Measurements from ENCODE around the gene EDAR. TPM values are rescaled to one million over a fixed set of nuclear protein-coding genes. Genes with fewer than 3 reads are reported as not detected.

Gene EDAR
- total RNA-seq, 1 experiment from 2014 or later, result 0.15 TPM

DNA sequence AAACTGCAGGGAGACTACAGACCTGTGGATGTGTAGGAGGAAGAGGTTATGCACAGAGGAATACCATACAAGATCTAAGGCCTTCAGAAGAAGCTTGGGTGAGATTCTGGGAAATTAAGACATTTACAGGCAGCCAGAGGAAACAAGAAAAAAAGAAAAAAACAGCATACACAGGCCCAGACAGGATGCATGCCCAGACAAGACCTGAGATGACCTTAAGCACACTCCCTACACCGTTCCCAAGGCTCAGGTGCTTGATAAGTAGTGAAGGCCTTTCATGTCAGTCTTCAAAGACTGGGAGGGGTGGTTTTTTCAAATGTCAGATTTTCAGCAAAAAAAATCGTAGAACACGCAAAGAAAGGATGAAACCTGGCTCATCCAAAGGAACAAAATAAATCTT is 119.5 kb downstream of the EDAR start:
- Histone ChIP-seq H3K79me2 (ENCODE audit: insufficient read depth, low read length) (no peaks in the 10 kb centered on the region), H4K20me1 (ENCODE audit: insufficient read depth) (no peaks in the 10 kb centered on the region), H3K4me3 (replicated peaks in 1 of 2; ENCODE audit: low read depth in 1 of 2, low read length in 2 of 2) (no peak overlapping the region), H3K9ac (ENCODE audit: low read length) (no peak overlapping the region), H3K27me3 (ENCODE audit: insufficient read depth, low read length) (no peaks in the 10 kb centered on the region), H3K36me3 (ENCODE audit: control insufficient read depth in 1 of 2, insufficient read depth in 2 of 2, low read length in 2 of 2) (0 out of 4 replicates have a peak, but pooled peaks cover 0 to 9% of the 10 kb centered on the region in 2 experiments), H3K4me1 (ENCODE audit: control insufficient read depth in 1 of 2, insufficient read depth in 2 of 2, low read length in 2 of 2) (no peaks in the 10 kb centered on the region), H2AFZ (ENCODE audit: low read depth, low read length, poor library complexity, severe bottlenecking) (no peak overlapping the region), H3K9me3 (ENCODE audit: control insufficient read depth in 1 of 2, insufficient read depth in 1 of 2, low read depth in 1 of 2, low read length in 2 of 2) (no peaks in the 10 kb centered on the region; a peak in 1 of 4 replicates), H3K27ac (ENCODE audit: low read depth, low read length) (no peak overlapping the region), H3K4me2 (ENCODE audit: low read length) (no peak overlapping the region), H3K9me2 (ENCODE audit: insufficient read depth) (no peaks in the 10 kb centered on the region)
- intact Hi-C loops (cut with micrococcal nuclease), result no loop called here
- TF ChIP-seq TCF7L2 (IDR thresholded peaks at IDR 0.05; ENCODE audit: borderline replicate concordance, extremely low read depth, insufficient read depth, insufficient read length) (no peak), SP1 (IDR thresholded peaks at IDR 0.05; ENCODE audit: low read depth) (no peak), POLR2AphosphoS5 (IDR thresholded peaks at IDR 0.05; ENCODE audit: low read depth, low read length) (no peak), EZH2 (IDR thresholded peaks at IDR 0.05) (no peak), EZH2phosphoT487 (IDR thresholded peaks at IDR 0.05; ENCODE audit: borderline replicate concordance) (no peak), CBX3 (IDR thresholded peaks at IDR 0.05; ENCODE audit: low read depth) (no peak), POLR2A (IDR thresholded peaks at IDR 0.05; ENCODE audit: borderline replicate concordance, extremely low read depth, insufficient read depth, insufficient read length) (no peak), EGR1 (IDR thresholded peaks at IDR 0.05; ENCODE audit: low read depth) (no peak), SRF (IDR thresholded peaks at IDR 0.05; ENCODE audit: low read depth) (no peak), CEBPB (IDR thresholded peaks at IDR 0.05; ENCODE audit: low read depth) (no peak)
- TF ChIP-seq, protein P1, sequence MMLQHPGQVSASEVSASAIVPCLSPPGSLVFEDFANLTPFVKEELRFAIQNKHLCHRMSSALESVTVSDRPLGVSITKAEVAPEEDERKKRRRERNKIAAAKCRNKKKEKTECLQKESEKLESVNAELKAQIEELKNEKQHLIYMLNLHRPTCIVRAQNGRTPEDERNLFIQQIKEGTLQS (IDR thresholded peaks at IDR 0.05), result no peak
- TF ChIP-seq, protein P2, sequence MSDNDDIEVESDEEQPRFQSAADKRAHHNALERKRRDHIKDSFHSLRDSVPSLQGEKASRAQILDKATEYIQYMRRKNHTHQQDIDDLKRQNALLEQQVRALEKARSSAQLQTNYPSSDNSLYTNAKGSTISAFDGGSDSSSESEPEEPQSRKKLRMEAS (IDR thresholded peaks at IDR 0.05), result no peak
- TF ChIP-seq, protein P3, sequence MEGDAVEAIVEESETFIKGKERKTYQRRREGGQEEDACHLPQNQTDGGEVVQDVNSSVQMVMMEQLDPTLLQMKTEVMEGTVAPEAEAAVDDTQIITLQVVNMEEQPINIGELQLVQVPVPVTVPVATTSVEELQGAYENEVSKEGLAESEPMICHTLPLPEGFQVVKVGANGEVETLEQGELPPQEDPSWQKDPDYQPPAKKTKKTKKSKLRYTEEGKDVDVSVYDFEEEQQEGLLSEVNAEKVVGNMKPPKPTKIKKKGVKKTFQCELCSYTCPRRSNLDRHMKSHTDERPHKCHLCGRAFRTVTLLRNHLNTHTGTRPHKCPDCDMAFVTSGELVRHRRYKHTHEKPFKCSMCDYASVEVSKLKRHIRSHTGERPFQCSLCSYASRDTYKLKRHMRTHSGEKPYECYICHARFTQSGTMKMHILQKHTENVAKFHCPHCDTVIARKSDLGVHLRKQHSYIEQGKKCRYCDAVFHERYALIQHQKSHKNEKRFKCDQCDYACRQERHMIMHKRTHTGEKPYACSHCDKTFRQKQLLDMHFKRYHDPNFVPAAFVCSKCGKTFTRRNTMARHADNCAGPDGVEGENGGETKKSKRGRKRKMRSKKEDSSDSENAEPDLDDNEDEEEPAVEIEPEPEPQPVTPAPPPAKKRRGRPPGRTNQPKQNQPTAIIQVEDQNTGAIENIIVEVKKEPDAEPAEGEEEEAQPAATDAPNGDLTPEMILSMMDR (IDR thresholded peaks at IDR 0.05 in 2 of 3, conservative IDR thresholded peaks at IDR 0.05 in 1 of 3; ENCODE audit: borderline replicate concordance in 1 of 3, insufficient read depth in 1 of 3, low read depth in 2 of 3, low read length in 2 of 3), result no peak
- TF ChIP-seq, protein P4, sequence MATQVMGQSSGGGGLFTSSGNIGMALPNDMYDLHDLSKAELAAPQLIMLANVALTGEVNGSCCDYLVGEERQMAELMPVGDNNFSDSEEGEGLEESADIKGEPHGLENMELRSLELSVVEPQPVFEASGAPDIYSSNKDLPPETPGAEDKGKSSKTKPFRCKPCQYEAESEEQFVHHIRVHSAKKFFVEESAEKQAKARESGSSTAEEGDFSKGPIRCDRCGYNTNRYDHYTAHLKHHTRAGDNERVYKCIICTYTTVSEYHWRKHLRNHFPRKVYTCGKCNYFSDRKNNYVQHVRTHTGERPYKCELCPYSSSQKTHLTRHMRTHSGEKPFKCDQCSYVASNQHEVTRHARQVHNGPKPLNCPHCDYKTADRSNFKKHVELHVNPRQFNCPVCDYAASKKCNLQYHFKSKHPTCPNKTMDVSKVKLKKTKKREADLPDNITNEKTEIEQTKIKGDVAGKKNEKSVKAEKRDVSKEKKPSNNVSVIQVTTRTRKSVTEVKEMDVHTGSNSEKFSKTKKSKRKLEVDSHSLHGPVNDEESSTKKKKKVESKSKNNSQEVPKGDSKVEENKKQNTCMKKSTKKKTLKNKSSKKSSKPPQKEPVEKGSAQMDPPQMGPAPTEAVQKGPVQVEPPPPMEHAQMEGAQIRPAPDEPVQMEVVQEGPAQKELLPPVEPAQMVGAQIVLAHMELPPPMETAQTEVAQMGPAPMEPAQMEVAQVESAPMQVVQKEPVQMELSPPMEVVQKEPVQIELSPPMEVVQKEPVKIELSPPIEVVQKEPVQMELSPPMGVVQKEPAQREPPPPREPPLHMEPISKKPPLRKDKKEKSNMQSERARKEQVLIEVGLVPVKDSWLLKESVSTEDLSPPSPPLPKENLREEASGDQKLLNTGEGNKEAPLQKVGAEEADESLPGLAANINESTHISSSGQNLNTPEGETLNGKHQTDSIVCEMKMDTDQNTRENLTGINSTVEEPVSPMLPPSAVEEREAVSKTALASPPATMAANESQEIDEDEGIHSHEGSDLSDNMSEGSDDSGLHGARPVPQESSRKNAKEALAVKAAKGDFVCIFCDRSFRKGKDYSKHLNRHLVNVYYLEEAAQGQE (IDR thresholded peaks at IDR 0.05; ENCODE audit: low read depth), result no peak
- ChIA-PET POLR2A (no interaction called here), CTCF (no interaction called here), RAD21 (ENCODE audit: low non-redundant PET in 1 of 2, low total read pairs in 2 of 2, uncharacterized antibody in 2 of 2, unreplicated experiment in 2 of 2) (no interaction called here)
- ATAC-seq (no peak), DNase-seq (ENCODE audit: low read depth, low spot score) (no peak)
- BruUV-seq (replicated peaks), result no TSS peak
